SU-DHL-6 (cell line): ENCODE results near the gene STRBP.

Experiments
- CTCF ChIP-seq: fragments of 200-600 bp; sonication (generic); IDR thresholded peaks from one replicate; pipeline ENCODE4 v1.5.1; 2017; ENCODE audit warnings: antibody characterized with exemption, mild to moderate bottlenecking, low read length, moderate library complexity; ENCODE audit not compliant: insufficient read depth, poor library complexity, severe bottlenecking
- EZH2phosphoT487 ChIP-seq: fragments of 200-600 bp; sonication (generic), shearing (Covaris generic); conservative IDR thresholded peaks from 2 replicates; pipeline ENCODE4 v1.6.1; 2018; ENCODE audit warnings: mild to moderate bottlenecking, antibody characterized with exemption, low read length, moderate library complexity, mixed read lengths

- TF ChIP-seq CTCF (no peak), EZH2phosphoT487 (no peak)
These were observed 111.2 kb downstream of the STRBP start for GRCh38 chr9:123157221-123157620.
